ENCODE measurements around the gene SETD1A. TPM values are rescaled to one million over a fixed set of nuclear protein-coding genes. Genes with fewer than 3 reads are reported as not detected.

Gene SETD1A
- total and polyA plus RNA-seq, 2 donors from 2014 or later = 4.8 to 18.8 TPM

- Histone ChIP-seq H3K4me1 (ENCODE audit: control insufficient read depth in 2 of 3, insufficient read depth in 2 of 3, low read depth in 1 of 3, low read length in 3 of 3) (no peaks in the 10 kb centered on the region), H3K36me3 (ENCODE audit: control insufficient read depth in 2 of 3, insufficient read depth in 3 of 3, low read length in 3 of 3) (no peaks in the 10 kb centered on the region), H3K9me3 (ENCODE audit: control insufficient read depth in 2 of 3, insufficient read depth in 1 of 3, low read length in 3 of 3) (no peaks in the 10 kb centered on the region), H3K27ac (ENCODE audit: low read depth in 2 of 2, low read length in 2 of 2) (no peak overlapping the region), H3K27me3 (ENCODE audit: control insufficient read depth, insufficient read depth, low read length) (peaks cover 2% of the 10 kb centered on the region), H3K4me3 (ENCODE audit: low read length in 3 of 3) (no peak overlapping the region), H3K9ac (ENCODE audit: low read length in 3 of 3) (no peak overlapping the region)
- intact Hi-C loops (cut with DNase I) = no loop called here
- FAIRE-seq (no peak), DNase-seq (no peak)
- TF ChIP-seq, protein P1, sequence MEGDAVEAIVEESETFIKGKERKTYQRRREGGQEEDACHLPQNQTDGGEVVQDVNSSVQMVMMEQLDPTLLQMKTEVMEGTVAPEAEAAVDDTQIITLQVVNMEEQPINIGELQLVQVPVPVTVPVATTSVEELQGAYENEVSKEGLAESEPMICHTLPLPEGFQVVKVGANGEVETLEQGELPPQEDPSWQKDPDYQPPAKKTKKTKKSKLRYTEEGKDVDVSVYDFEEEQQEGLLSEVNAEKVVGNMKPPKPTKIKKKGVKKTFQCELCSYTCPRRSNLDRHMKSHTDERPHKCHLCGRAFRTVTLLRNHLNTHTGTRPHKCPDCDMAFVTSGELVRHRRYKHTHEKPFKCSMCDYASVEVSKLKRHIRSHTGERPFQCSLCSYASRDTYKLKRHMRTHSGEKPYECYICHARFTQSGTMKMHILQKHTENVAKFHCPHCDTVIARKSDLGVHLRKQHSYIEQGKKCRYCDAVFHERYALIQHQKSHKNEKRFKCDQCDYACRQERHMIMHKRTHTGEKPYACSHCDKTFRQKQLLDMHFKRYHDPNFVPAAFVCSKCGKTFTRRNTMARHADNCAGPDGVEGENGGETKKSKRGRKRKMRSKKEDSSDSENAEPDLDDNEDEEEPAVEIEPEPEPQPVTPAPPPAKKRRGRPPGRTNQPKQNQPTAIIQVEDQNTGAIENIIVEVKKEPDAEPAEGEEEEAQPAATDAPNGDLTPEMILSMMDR (IDR thresholded peaks at IDR 0.05; ENCODE audit: borderline replicate concordance, extremely low read depth, insufficient read depth) = no peak
These were observed 50.6 kb downstream of the SETD1A start for GRCh38 chr16:31008149-31008548.

GRCh38 chr16:31008551-31008950, 51.0 kb downstream of the SETD1A start:
- Histone ChIP-seq H3K36me3 (ENCODE audit: control insufficient read depth in 2 of 3, insufficient read depth in 3 of 3, low read length in 3 of 3) (no peaks in the 10 kb centered on the region), H3K4me1 (ENCODE audit: control insufficient read depth in 2 of 3, insufficient read depth in 2 of 3, low read depth in 1 of 3, low read length in 3 of 3) (no peaks in the 10 kb centered on the region), H3K9ac (ENCODE audit: low read length in 3 of 3) (no peak overlapping the region), H3K4me3 (ENCODE audit: low read length in 3 of 3) (no peak overlapping the region), H3K27ac (ENCODE audit: low read depth in 2 of 2, low read length in 2 of 2) (no peak overlapping the region), H3K27me3 (ENCODE audit: control insufficient read depth, insufficient read depth, low read length) (peaks cover 2% of the 10 kb centered on the region), H3K9me3 (ENCODE audit: control insufficient read depth in 2 of 3, insufficient read depth in 1 of 3, low read length in 3 of 3) (no peaks in the 10 kb centered on the region)
- DNase-seq = no peak
- intact Hi-C loops (cut with DNase I) = no loop called here
- FAIRE-seq = no peak
- TF ChIP-seq, protein P1 (IDR thresholded peaks at IDR 0.05; ENCODE audit: borderline replicate concordance, extremely low read depth, insufficient read depth) = no peak

DNA sequence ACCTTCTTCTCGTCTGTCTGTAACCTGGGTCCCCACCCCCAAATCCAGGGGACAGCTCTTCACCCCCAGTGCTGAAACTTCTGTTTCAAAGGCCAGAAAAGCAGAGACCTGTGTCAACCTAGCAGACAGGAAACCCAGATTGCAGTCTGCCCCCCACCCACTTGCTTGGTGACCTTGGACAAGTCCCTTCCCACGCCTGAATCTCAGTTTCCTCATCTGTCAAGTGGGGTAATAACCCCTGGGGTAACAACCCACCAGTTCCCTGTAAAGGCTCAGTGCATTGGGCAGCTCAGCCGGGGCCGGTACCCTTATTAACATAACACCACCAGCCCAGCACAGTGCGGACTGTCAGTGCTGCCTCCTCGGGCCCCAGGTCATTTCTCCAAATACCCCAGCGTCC, 51.6 kb downstream of the SETD1A start:
- TF ChIP-seq, protein P1 (IDR thresholded peaks at IDR 0.05; ENCODE audit: borderline replicate concordance, extremely low read depth, insufficient read depth) = no peak
- H3K36me3 ChIP-seq (ENCODE audit: control insufficient read depth in 2 of 3, insufficient read depth in 3 of 3, low read length in 3 of 3) = no peaks in the 10 kb centered on the region
- H3K4me3 ChIP-seq (ENCODE audit: low read length in 3 of 3) = no peak overlapping the region
- peaks cover 2% of the 10 kb centered on the region for H3K27me3 ChIP-seq (ENCODE audit: control insufficient read depth, insufficient read depth, low read length)
- intact Hi-C loops (cut with DNase I) = no loop called here
- no peak for FAIRE-seq
- no peak overlapping the region for H3K9ac ChIP-seq (ENCODE audit: low read length in 3 of 3)
- DNase-seq = no peak
- no peaks in the 10 kb centered on the region for H3K4me1 ChIP-seq (ENCODE audit: control insufficient read depth in 2 of 3, insufficient read depth in 2 of 3, low read depth in 1 of 3, low read length in 3 of 3)
- no peaks in the 10 kb centered on the region for H3K9me3 ChIP-seq (ENCODE audit: control insufficient read depth in 2 of 3, insufficient read depth in 1 of 3, low read length in 3 of 3)
- no peak overlapping the region for H3K27ac ChIP-seq (ENCODE audit: low read depth in 2 of 2, low read length in 2 of 2)

DNA sequence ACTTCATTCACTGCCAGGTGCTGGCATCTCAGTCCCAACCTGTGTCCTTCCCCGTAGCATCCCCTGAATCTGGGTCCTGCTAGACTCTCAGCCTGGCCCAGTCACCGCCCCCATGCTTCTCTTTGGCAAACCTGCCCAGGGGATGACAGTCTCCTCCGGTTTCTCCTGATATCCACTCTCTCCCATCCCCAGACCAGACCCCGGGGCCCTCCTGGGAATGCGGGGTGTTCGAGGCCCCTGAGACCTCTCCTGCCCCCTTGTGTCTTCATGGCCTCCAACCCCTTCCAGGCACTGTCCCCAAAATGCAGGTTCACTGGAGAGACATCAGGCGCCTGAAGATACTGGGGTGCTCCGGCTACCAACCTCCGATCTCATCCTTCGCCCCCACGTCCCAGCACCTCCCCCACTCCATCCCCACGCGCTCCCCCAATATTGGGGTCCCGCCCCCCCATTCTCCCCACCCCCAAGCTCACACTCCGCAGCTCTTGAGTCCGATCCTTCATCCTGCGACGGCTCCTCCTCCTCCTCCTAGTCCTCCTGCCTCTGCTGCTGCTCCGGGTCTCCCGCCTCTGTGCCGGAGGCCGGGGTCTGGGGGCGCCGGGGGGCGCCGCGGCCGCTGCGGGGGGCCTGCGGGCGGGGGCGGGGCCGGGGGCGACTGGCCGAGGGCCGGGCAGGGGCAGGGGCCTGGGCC, 52.5 kb downstream of the SETD1A start:
- H3K36me3 ChIP-seq (ENCODE audit: control insufficient read depth in 2 of 3, insufficient read depth in 3 of 3, low read length in 3 of 3) = no peaks in the 10 kb centered on the region
- no peaks in the 10 kb centered on the region for H3K4me1 ChIP-seq (ENCODE audit: control insufficient read depth in 2 of 3, insufficient read depth in 2 of 3, low read depth in 1 of 3, low read length in 3 of 3)
- H3K9me3 ChIP-seq (ENCODE audit: control insufficient read depth in 2 of 3, insufficient read depth in 1 of 3, low read length in 3 of 3) = no peaks in the 10 kb centered on the region
- H3K27ac ChIP-seq (ENCODE audit: low read depth in 2 of 2, low read length in 2 of 2) = no peak overlapping the region
- no peak for FAIRE-seq
- no peak overlapping the region for H3K4me3 ChIP-seq (ENCODE audit: low read length in 3 of 3)
- TF ChIP-seq, protein P1 (IDR thresholded peaks at IDR 0.05; ENCODE audit: borderline replicate concordance, extremely low read depth, insufficient read depth) = no peak
- intact Hi-C loops (cut with DNase I) = no loop called here
- no peak overlapping the region for H3K9ac ChIP-seq (ENCODE audit: low read length in 3 of 3)
- peaks cover 2% of the 10 kb centered on the region for H3K27me3 ChIP-seq (ENCODE audit: control insufficient read depth, insufficient read depth, low read length)
- DNase-seq = no peak

Data from kidney (tissue), 14 donors.